ENCODE data around the gene RANBP9.
A peak's percentile ranks its signal among the peaks of the same experiment; 100 is the strongest.

RANBP9 gene

DNA sequence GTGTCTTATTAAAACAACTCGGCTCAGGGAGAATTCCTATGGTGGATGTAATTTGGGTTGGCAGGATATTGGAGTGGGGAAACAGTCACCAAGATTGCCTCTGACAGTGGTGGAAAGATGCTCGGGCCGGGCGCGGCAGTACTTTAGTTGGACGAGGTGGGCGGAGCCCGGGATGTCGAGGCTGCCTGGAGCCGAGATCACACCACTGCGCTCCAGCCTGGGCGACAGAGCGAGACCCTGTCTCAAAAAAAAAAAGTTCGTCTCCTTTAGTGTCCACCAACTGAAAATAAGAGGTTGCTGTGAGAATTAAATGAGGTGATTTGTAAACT lies 95.9 kb downstream of the RANBP9 start:
- peak; percentile 42 for DNase-seq
- in situ Hi-C loops (cut with HindIII; ENCODE audit: low pct_ligation_motif_present, low pct_unique_long_range_greater_than_20kb, low sequenced_read_pairs) = no loop called here

DNA sequence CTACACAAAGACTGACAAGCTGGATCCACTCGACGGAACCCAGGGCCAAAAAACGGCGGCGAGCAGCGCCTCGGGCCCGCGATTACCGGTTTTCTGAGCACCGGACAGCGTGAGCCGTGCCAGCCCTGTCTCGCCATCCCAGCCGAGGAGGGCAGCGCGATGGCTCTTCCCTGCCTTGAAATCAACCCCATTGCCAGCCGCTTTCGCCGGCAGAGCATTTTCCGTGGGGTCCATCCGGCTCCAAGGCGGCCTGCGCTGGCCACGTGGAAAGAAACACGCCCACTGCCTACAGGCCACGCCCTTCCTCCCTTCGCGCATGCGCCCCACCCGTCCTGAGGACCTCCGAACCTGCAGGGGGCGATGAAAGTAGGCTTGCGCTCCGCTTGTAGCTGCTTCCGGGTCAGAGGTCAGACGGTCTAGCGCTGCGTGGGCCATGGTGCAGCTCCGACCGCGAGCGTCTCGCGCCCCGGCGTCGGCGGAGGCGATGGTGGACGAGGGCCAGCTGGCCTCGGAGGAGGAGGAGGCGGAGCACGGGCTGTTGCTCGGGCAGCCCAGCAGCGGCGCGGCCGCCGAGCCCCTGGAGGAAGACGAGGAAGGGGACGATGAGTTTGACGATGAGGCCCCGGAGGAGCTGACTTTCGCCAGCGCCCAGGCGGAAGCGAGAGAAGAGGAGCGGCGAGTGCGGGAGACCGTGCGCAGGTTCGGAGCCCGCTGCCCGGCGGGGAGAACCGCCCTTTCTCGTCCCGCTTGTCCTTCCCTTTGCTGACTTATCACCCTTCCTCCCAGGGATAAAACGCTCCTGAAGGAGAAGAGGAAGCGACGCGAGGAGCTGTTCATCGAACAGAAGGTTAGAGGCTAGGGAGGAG lies 96.5 kb downstream of the RANBP9 start, which contains the start of gene NOL7:
TSS of gene NOL7 (plus strand) at position 410 of the 866 bp plus-strand sequence. CDS start at position 434, 24 bp downstream.
- in situ Hi-C loops (cut with HindIII; ENCODE audit: low pct_ligation_motif_present, low pct_unique_long_range_greater_than_20kb, low sequenced_read_pairs) = no loop called here
- DNase-seq = peak; percentile 95

- peak; percentile 47 for DNase-seq
- in situ Hi-C loops (cut with HindIII; ENCODE audit: low pct_ligation_motif_present, low pct_unique_long_range_greater_than_20kb, low sequenced_read_pairs) = no loop called here
Measured at GRCh38 chr6:13614126-13614925, 97.3 kb downstream of the RANBP9 start.

DNA sequence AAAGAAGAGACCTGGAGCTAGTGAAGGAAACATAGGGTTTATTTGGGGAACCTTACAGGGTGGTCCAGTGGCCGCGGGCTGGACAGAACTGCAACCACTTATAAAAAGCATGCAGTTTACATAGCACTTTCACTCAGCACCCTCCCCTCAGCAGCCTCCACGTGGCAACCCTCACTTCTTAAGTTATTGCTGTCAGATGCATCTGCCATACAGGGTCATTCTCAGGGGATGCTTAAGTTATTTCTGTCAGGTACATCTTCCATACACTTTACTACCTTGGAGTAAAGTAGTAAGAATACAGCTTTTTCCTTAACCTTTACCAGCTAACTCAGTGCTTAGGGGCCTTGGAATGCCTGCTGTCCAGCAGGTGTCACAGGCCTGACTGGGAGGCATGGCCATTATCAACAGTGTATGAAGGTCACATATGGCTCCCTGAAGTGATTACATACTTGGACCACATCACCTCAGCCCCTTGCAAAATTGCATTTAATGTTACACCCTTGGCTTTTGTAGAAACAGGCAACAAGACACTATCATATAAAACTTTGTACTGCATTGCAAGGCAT lies 98.5 kb downstream of the RANBP9 start:
- in situ Hi-C loops (cut with HindIII; ENCODE audit: low pct_ligation_motif_present, low pct_unique_long_range_greater_than_20kb, low sequenced_read_pairs) = no loop called here
- no peak for DNase-seq

GRCh38 chr6:13611715-13612114 lies 99.9 kb downstream of the RANBP9 start:
- in situ Hi-C loops (cut with HindIII; ENCODE audit: low pct_ligation_motif_present, low pct_unique_long_range_greater_than_20kb, low sequenced_read_pairs) = no loop called here

GRCh38 chr6:13605634-13606033 lies 106.0 kb downstream of the RANBP9 start:
- no peak for DNase-seq
- in situ Hi-C loops (cut with HindIII; ENCODE audit: low pct_ligation_motif_present, low pct_unique_long_range_greater_than_20kb, low sequenced_read_pairs) = no loop called here

More at GRCh38 chr6:13611715-13612114, 99.9 kb downstream of the RANBP9 start:
- DNase-seq = no peak

GRCh38 chr6:13604546-13605416 lies 106.9 kb downstream of the RANBP9 start:
- in situ Hi-C loops (cut with HindIII; ENCODE audit: low pct_ligation_motif_present, low pct_unique_long_range_greater_than_20kb, low sequenced_read_pairs) = no loop called here
- DNase-seq = no peak

- no peak for DNase-seq
- in situ Hi-C loops (cut with HindIII; ENCODE audit: low pct_ligation_motif_present, low pct_unique_long_range_greater_than_20kb, low sequenced_read_pairs) = no loop called here
Measured at GRCh38 chr6:13604135-13604534, 107.5 kb downstream of the RANBP9 start.

- no peak for DNase-seq
- in situ Hi-C loops (cut with HindIII; ENCODE audit: low pct_ligation_motif_present, low pct_unique_long_range_greater_than_20kb, low sequenced_read_pairs) = no loop called here
Measured at GRCh38 chr6:13600036-13600435, 111.6 kb downstream of the RANBP9 start.

GRCh38 chr6:13597073-13597472 lies 114.6 kb downstream of the RANBP9 start:
- in situ Hi-C loops (cut with HindIII; ENCODE audit: low pct_ligation_motif_present, low pct_unique_long_range_greater_than_20kb, low sequenced_read_pairs) = no loop called here
- no peak for DNase-seq

DNA sequence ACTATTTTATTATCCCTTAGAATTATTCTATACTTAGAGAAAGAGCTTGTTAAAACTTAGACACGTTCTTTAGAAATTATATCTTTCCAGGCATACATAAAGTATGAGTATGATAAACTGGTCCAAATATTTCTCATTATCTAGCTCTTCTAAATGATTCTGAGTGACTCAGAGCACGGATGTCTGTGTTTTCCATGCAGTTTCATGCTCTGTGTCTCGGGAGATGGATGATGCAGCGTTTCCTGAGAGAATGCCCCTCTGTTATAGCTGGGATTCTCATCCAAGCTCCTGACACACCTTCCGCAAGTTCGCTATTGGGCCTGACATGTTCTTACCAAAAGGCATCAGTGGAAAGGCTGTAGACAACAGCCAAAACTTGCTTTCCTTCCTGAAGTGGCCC lies 117.9 kb downstream of the RANBP9 start:
- no peak for DNase-seq
- in situ Hi-C loops (cut with HindIII; ENCODE audit: low pct_ligation_motif_present, low pct_unique_long_range_greater_than_20kb, low sequenced_read_pairs) = no loop called here

DNA sequence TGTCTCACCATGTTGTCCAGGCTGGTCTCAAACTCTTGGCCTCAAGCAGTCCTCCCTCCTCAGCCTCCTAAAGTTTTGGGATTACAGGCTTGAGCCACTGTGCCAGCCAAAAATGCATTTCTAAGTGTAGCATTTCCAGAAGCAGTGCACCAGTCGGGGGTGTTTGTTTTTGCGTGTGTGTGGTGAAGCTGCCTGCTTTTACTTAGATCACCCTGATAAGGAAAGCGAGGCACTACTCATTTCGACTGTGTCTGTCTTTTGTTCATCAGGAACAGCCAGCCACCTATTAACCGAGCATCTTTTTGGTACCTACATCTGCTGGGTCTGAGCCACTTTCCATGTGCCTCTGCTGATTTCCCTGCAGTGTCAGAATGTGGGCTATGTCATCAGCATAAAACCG lies 118.5 kb downstream of the RANBP9 start:
- in situ Hi-C loops (cut with HindIII; ENCODE audit: low pct_ligation_motif_present, low pct_unique_long_range_greater_than_20kb, low sequenced_read_pairs) = no loop called here
- DNase-seq = no peak

DNA sequence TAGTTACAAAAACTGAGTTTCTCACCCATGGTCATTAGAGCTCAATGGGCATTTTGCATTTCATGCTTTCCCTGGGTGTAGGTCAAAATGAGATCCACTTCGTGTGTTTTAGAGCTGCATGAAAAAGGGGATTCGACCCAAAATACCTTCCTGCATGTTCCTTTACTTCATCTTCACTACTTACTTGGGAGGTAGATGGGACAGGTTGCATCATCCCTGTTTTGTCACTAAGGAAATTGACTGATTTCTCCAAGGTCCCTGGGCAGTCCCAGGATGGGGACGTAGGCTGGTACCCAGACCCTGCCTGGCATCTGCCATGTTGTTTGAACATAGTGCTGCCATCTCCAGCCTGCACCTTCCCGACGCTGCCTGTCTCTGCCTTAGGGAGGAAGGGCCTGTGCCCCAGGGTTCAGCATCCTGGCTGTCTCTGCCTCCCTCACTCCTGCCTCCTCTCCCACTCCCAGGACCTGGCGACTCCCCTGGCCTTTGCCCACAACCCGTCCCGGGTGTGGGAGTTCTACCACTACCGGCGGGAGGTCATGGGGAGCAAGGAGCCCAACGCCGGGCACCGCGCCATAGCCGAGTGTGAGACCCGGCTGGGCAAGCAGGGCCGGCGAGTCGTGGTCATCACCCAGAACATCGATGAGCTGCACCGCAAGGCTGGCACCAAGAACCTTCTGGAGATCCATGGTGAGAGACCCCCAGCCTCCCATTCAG lies 120.3 kb downstream of the RANBP9 start:
- no peak for DNase-seq
- in situ Hi-C loops (cut with HindIII; ENCODE audit: low pct_ligation_motif_present, low pct_unique_long_range_greater_than_20kb, low sequenced_read_pairs) = no loop called here

- no peak for DNase-seq
- in situ Hi-C loops (cut with HindIII; ENCODE audit: low pct_ligation_motif_present, low pct_unique_long_range_greater_than_20kb, low sequenced_read_pairs) = no loop called here
Measured at GRCh38 chr6:13590574-13591153, 121.0 kb downstream of the RANBP9 start.

DNA sequence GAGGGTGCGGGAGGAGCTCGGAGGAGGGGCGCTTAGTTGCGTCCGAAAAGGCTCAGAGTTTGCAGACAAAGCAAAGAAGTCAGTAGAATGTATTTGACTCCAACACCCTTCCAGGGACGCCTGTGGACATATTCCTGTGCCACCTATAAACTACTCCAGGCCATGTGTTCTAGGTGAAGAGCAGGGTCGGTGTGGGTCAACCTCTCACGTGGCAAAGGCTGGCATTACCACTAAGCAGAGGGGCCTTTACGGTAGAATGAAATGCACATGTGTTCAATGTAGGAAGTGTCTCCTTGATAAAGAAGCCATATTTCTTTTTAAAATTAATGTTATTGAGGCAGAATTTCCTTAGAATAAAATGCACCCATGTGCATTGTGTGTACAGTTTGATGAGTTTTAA lies 121.8 kb downstream of the RANBP9 start:
- in situ Hi-C loops (cut with HindIII; ENCODE audit: low pct_ligation_motif_present, low pct_unique_long_range_greater_than_20kb, low sequenced_read_pairs) = no loop called here
- no peak for DNase-seq

GRCh38 chr6:13586603-13587542 lies 124.8 kb downstream of the RANBP9 start:
- DNase-seq = no peak
- in situ Hi-C loops (cut with HindIII; ENCODE audit: low pct_ligation_motif_present, low pct_unique_long_range_greater_than_20kb, low sequenced_read_pairs) = no loop called here
